K562 (cell line): Measurements from ENCODE around the gene ZNHIT1. TPM values are rescaled to one million over a fixed set of nuclear protein-coding genes. Genes with fewer than 3 reads are reported as not detected.

Experiments
- CBFA2T2 ChIP-seq: fragments of 450-650 bp; conservative IDR thresholded peaks from 2 replicates; pipeline ENCODE4 v1.6.1; 2017; ENCODE audit warnings: mild to moderate bottlenecking
- ELF4 ChIP-seq: fragments of 450-650 bp; formaldehyde crosslinking; IDR thresholded peaks from 2 replicates; pipeline ENCODE4 v1.4.0; 2022; ENCODE audit warnings: missing genetic modification characterization
- MBD2 ChIP-seq: sonication (generic); IDR thresholded peaks from 2 replicates; pipeline ENCODE4 v1.6.1; 2016; ENCODE audit warnings: low read depth, borderline replicate concordance
- MCM2 ChIP-seq: fragments of 450-650 bp; IDR thresholded peaks from 2 replicates; pipeline ENCODE4 v1.6.1; 2017; ENCODE audit warnings: low read depth, mild to moderate bottlenecking
- MEF2A ChIP-seq: IDR thresholded peaks from 2 replicates; pipeline ENCODE4 v1.6.1; 2011; ENCODE audit warnings: low read depth, mild to moderate bottlenecking, low read length, moderate library complexity; ENCODE audit not compliant: control insufficient read depth
- MTA3 ChIP-seq: fragments of 450-650 bp; formaldehyde crosslinking; IDR thresholded peaks from 2 replicates; pipeline ENCODE4 v1.6.1; 2017; ENCODE audit warnings: mild to moderate bottlenecking, borderline replicate concordance
- POLR2G ChIP-seq: fragments of 200-400 bp; formaldehyde crosslinking; IDR thresholded peaks from 2 replicates; pipeline ENCODE4 v1.6.1; 2017; ENCODE audit warnings: low read depth, mild to moderate bottlenecking, antibody characterized with exemption, low read length, moderate library complexity
- PTRF ChIP-seq: fragments of 450-650 bp; IDR thresholded peaks from 2 replicates; pipeline ENCODE4 v1.6.1; 2016; ENCODE audit warnings: mild to moderate bottlenecking, missing genetic modification characterization, missing compliant biosample characterization
- RBFOX2 ChIP-seq: fragments of 200-400 bp; formaldehyde crosslinking; IDR thresholded peaks from 2 replicates; pipeline ENCODE4 v1.6.1; 2017; ENCODE audit warnings: low read depth, mild to moderate bottlenecking, low read length, moderate library complexity
- TOE1 ChIP-seq, 2 experiments: fragments of 450-650 bp in 1 of 2; sonication (generic) in 1 of 2; formaldehyde crosslinking in 1 of 2; IDR thresholded peaks; 2 replicates each; pipeline versions ENCODE4 v1.7.1 to v1.8.0; 2016 to 2022; ENCODE audit warnings: borderline replicate concordance in 2 of 2, mild to moderate bottlenecking in 2 of 2, antibody characterized with exemption in 1 of 2, inconsistent platforms in 1 of 2, low read depth in 1 of 2, missing genetic modification reagents in 1 of 2, moderate library complexity in 1 of 2
- XRCC3 ChIP-seq: fragments of 450-650 bp; IDR thresholded peaks from 2 replicates; pipeline ENCODE4 v1.6.1; 2017; ENCODE audit warnings: mild to moderate bottlenecking, moderate library complexity
- ZBTB7A ChIP-seq: IDR thresholded peaks from 2 replicates; pipeline ENCODE4 v1.6.1; 2011; ENCODE audit warnings: low read depth, mild to moderate bottlenecking, low read length, moderate library complexity, borderline replicate concordance; ENCODE audit not compliant: control insufficient read depth
- ZNF124 ChIP-seq: sonication (generic); formaldehyde crosslinking; IDR thresholded peaks from 2 replicates; pipeline ENCODE4 v1.8.1; 2022; ENCODE audit warnings: missing genetic modification reagents
- ZNF134 ChIP-seq: fragments of 250-450 bp; sonication (Bioruptor Pico); conservative IDR thresholded peaks from 2 replicates; pipeline ENCODE4 v1.4.0; 2020
- ZNF224 ChIP-seq: sonication (generic); formaldehyde crosslinking; IDR thresholded peaks from 2 replicates; pipeline ENCODE4 v1.8.0; 2022; ENCODE audit warnings: mild to moderate bottlenecking, missing genetic modification reagents
- ZNF274 ChIP-seq: IDR thresholded peaks from 2 replicates; pipeline ENCODE4 v1.6.1; 2011; ENCODE audit warnings: low read depth, mild to moderate bottlenecking, low read length, moderate library complexity, borderline replicate concordance
- polyA plus RNA-seq, 8 experiments: library from polyadenylated mRNA; depleted of rRNA in 4 of 8; stranded (reverse) in 5 of 8; unstranded in 3 of 8; fragments of >200 nt; fragmentation: Nextera tagmentation in 2 of 8; fragmentation: Illumina TruSeq in 1 of 8; extraction: Ambion mirVana in 2 of 8; extraction: Trizol in 1 of 8; gene quantifications; 2 replicates each; pipeline versions ENCODE4 v1.2.1 to v1.2.3, GENCODE V29; 2011 to 2014; ENCODE audit warnings: inconsistent platforms in 1 of 8, missing spikeins in 1 of 8
- total RNA-seq, 7 experiments: library from RNA; depleted of rRNA in 6 of 7; stranded (reverse); fragments of >200 nt in 6 of 7; fragmentation: Illumina TruSeq in 2 of 7; extraction: Trizol in 2 of 7; gene quantifications; 2 replicates each; pipeline versions ENCODE4 v1.2.1 to v1.2.3, GENCODE V29; 2011 to 2021; ENCODE audit warnings: low replicate concordance in 1 of 7
- TF ChIP-seq, protein P1 (sequence below): fragments of 250-450 bp; sonication (Bioruptor Pico); IDR thresholded peaks from 2 replicates; pipeline ENCODE4 v1.5.0; 2021
- TF ChIP-seq, protein P2 (sequence below), 2 experiments: fragments of 450-650 bp; IDR thresholded peaks; 2 replicates each; pipeline ENCODE4 v1.6.1; 2016
- TF ChIP-seq, protein P3 (sequence below): sonication (generic); formaldehyde crosslinking; IDR thresholded peaks from 2 replicates; pipeline ENCODE4 v1.8.1; 2023; ENCODE audit warnings: mild to moderate bottlenecking, missing genetic modification reagents
- TF ChIP-seq, protein P4 (sequence below), 2 experiments: fragments of 150-350 bp in 1 of 2; IDR thresholded peaks; 2 replicates each; pipeline ENCODE4 v1.6.1; 2012 to 2016; ENCODE audit warnings: low read depth in 2 of 2, low read length in 2 of 2, mild to moderate bottlenecking in 1 of 2, moderate library complexity in 1 of 2

ZNHIT1 gene
- total and polyA plus RNA-seq, 9 of the 15 experiments (the other 6 are each of a cell fraction or from before 2014, with no cell fraction given) = 6.4 to 162 (median 70.1) TPM

DNA sequence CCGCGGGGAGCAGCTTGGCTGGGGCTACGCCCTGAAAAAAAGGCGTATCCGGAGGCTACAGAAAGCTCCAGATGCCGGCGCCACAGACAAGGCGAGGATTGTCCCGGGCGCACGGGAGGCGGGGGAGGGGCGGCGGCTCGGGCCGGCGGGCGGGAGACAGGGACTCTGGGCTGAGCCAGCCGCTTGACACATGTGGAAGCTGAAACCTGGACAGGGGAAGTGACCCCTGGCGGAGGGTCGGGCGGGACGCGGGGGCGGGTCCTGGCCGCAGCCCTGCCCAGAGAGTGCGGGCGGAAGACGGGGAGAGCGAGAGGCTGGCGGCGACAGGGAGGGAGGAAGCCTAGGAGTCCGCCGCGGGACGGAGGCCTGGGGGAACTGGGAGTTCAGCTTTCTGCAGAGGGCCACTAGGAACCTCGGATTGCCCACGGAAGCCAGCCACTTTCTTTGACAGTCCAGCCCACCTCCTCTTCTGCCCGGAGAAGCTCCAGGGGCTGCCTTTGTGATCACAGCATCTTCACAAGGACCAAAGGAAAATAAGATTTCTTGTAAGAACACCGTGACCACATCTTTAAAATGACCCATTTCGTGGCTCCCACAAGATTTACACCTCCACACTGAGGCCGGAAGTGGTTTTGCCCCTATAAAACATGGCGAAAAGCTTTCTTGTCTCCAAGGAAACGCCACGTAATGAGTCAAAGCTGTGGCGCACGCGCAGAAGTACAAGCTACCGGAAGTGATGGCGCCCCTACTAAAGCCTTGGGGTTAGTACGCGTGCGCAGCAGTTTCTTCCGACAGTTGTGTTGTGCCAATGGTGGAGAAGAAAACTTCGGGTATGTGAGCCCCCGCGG is at the start of gene ZNHIT1, which contains the start of gene PLOD3 (continued):
- TF ChIP-seq, protein P1, sequence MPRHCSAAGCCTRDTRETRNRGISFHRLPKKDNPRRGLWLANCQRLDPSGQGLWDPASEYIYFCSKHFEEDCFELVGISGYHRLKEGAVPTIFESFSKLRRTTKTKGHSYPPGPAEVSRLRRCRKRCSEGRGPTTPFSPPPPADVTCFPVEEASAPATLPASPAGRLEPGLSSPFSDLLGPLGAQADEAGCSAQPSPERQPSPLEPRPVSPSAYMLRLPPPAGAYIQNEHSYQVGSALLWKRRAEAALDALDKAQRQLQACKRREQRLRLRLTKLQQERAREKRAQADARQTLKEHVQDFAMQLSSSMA = no peak
- TF ChIP-seq MTA3 (no peak), POLR2G (peak; percentile 89), XRCC3 (no peak), ELF4 (CRISPR knock-in tag) (peak; percentile 79; the same call in 1 of the 2 replicates), ZNF134 (no peak), ZNF124 (CRISPR knock-in tag) (no peak), TOE1 (IDR thresholded peaks at IDR 0.05; ENCODE audit: borderline replicate concordance) (0 out of 2 replicates have a peak, but pooled peaks have one; percentile 34), TOE1 (CRISPR knock-in tag; IDR thresholded peaks at IDR 0.05; ENCODE audit: borderline replicate concordance, low read depth) (no peak), PTRF (tag) (no peak), MEF2A (no peak), RBFOX2 (peak; percentile 83), MCM2 (no peak), MBD2 (peak; percentile 47), ZNF274 (no peak), ZBTB7A (peak; percentile 97), CBFA2T2 (no peak), ZNF224 (CRISPR knock-in tag) (no peak)
- TF ChIP-seq, protein P2, sequence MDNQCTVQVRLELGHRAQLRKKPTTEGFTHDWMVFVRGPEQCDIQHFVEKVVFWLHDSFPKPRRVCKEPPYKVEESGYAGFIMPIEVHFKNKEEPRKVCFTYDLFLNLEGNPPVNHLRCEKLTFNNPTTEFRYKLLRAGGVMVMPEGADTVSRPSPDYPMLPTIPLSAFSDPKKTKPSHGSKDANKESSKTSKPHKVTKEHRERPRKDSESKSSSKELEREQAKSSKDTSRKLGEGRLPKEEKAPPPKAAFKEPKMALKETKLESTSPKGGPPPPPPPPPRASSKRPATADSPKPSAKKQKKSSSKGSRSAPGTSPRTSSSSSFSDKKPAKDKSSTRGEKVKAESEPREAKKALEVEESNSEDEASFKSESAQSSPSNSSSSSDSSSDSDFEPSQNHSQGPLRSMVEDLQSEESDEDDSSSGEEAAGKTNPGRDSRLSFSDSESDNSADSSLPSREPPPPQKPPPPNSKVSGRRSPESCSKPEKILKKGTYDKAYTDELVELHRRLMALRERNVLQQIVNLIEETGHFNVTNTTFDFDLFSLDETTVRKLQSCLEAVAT (IDR thresholded peaks at IDR 0.05) = no peak
- TF ChIP-seq, protein P3, sequence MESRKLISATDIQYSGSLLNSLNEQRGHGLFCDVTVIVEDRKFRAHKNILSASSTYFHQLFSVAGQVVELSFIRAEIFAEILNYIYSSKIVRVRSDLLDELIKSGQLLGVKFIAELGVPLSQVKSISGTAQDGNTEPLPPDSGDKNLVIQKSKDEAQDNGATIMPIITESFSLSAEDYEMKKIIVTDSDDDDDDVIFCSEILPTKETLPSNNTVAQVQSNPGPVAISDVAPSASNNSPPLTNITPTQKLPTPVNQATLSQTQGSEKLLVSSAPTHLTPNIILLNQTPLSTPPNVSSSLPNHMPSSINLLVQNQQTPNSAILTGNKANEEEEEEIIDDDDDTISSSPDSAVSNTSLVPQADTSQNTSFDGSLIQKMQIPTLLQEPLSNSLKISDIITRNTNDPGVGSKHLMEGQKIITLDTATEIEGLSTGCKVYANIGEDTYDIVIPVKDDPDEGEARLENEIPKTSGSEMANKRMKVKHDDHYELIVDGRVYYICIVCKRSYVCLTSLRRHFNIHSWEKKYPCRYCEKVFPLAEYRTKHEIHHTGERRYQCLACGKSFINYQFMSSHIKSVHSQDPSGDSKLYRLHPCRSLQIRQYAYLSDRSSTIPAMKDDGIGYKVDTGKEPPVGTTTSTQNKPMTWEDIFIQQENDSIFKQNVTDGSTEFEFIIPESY (CRISPR knock-in tag) = no peak
- TF ChIP-seq, protein P4, sequence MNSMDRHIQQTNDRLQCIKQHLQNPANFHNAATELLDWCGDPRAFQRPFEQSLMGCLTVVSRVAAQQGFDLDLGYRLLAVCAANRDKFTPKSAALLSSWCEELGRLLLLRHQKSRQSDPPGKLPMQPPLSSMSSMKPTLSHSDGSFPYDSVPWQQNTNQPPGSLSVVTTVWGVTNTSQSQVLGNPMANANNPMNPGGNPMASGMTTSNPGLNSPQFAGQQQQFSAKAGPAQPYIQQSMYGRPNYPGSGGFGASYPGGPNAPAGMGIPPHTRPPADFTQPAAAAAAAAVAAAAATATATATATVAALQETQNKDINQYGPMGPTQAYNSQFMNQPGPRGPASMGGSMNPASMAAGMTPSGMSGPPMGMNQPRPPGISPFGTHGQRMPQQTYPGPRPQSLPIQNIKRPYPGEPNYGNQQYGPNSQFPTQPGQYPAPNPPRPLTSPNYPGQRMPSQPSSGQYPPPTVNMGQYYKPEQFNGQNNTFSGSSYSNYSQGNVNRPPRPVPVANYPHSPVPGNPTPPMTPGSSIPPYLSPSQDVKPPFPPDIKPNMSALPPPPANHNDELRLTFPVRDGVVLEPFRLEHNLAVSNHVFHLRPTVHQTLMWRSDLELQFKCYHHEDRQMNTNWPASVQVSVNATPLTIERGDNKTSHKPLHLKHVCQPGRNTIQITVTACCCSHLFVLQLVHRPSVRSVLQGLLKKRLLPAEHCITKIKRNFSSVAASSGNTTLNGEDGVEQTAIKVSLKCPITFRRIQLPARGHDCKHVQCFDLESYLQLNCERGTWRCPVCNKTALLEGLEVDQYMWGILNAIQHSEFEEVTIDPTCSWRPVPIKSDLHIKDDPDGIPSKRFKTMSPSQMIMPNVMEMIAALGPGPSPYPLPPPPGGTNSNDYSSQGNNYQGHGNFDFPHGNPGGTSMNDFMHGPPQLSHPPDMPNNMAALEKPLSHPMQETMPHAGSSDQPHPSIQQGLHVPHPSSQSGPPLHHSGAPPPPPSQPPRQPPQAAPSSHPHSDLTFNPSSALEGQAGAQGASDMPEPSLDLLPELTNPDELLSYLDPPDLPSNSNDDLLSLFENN (IDR thresholded peaks at IDR 0.05; ENCODE audit: low read depth in 2 of 2, low read length in 2 of 2) = no peak
